Pulmonary artery endothelial cell (primary cell): ENCODE data around the gene SMIM41. TPM values are rescaled to one million over a fixed set of nuclear protein-coding genes. Genes with fewer than 3 reads are reported as not detected.

Experiments used
- DNase-seq: peaks from one replicate; pipeline ENCODE4 v3.0.0-alpha.2; 2011; ENCODE audit warnings: low read depth, low spot score
- total RNA-seq: library from RNA; depleted of rRNA; stranded (reverse); fragments of >200 nt; gene quantifications from 2 replicates; pipeline ENCODE4 v1.2.3, GENCODE V29; 2014

The SMIM41 gene
- total RNA-seq, 1 donor from 2014 or later, result 0.07 TPM

GRCh38 chr12:52050758-52051541 is 28.6 kb upstream of the SMIM41 start, which contains the start of gene NR4A1:
Gene NR4A1 (plus strand): TSS chr12:52051442. CDS start chr12:52054329, 2,887 bp downstream.
- peak; percentile 78 for DNase-seq

DNA sequence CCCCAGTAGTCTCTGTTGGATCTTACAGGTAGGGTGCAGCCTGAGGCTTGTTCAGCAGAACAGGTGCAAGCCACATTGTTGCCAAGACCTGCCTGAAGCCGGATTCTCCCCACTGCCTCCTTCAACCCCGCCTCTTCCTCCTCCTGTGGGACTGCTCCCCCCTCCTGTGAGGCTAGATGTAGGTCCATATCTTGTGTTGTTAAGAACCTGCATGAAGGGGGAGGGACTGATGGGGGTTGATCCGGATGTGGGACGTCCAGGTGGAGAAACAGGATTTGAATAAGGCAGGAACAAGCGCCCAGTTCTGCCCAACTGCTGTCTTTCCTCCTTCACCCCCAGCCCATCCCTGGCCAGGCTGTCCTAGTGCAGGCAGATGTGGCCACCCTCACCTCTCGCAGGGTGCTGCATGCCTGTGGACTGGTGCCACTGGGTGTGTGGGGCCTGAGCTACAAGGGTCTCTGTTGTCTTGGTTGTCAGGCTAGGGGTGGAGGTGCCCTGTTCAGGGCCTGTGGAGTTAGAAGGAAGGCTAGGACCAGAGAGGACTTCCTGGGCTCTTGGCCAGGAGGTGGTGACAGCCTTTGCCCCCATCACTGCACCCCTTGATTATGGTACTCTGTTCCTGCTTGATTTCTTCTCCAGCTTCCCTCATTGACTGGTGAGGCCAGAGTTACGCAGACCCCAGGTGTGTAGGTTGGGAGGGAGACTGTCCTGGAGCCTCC is 26.9 kb upstream of the SMIM41 start:
- DNase-seq, result no peak

GRCh38 chr12:52053536-52054209 is 25.8 kb upstream of the SMIM41 start:
- no peak for DNase-seq

- DNase-seq, result no peak
These were observed 25.2 kb upstream of the SMIM41 start for GRCh38 chr12:52054231-52054832.

DNA sequence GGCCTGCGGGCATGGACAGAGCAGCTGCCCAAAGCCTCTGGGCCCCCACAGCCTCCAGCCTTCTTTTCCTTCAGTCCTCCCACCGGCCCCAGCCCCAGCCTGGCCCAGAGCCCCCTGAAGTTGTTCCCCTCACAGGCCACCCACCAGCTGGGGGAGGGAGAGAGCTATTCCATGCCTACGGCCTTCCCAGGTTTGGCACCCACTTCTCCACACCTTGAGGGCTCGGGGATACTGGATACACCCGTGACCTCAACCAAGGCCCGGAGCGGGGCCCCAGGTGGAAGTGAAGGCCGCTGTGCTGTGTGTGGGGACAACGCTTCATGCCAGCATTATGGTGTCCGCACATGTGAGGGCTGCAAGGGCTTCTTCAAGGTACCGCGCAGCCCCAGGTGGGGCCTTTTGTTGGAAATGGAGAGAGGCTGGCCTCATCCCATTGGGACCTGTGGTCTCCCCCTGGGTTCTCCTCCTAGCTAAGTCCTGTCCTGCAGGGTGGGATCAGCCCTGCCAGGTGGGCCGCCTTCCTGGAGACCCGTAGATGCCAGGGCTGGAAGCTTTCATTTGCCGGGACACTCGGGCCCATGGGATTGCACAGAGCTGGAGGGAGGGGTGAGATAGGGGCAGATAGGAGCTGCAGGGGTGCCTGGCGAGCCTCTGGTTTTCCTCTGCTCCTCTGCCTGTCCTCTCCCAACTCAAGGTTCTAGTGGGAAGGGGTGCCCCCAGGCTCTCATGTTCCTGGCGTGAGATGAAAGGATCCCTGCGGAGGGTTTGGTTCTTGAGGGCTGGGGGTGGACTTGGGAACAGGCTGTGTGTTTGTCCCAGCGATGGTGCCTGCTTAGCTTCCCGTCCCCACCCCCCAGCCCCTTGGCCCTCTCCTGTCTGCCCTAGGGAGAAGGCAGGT is 24.4 kb upstream of the SMIM41 start:
- DNase-seq, result no peak

DNA sequence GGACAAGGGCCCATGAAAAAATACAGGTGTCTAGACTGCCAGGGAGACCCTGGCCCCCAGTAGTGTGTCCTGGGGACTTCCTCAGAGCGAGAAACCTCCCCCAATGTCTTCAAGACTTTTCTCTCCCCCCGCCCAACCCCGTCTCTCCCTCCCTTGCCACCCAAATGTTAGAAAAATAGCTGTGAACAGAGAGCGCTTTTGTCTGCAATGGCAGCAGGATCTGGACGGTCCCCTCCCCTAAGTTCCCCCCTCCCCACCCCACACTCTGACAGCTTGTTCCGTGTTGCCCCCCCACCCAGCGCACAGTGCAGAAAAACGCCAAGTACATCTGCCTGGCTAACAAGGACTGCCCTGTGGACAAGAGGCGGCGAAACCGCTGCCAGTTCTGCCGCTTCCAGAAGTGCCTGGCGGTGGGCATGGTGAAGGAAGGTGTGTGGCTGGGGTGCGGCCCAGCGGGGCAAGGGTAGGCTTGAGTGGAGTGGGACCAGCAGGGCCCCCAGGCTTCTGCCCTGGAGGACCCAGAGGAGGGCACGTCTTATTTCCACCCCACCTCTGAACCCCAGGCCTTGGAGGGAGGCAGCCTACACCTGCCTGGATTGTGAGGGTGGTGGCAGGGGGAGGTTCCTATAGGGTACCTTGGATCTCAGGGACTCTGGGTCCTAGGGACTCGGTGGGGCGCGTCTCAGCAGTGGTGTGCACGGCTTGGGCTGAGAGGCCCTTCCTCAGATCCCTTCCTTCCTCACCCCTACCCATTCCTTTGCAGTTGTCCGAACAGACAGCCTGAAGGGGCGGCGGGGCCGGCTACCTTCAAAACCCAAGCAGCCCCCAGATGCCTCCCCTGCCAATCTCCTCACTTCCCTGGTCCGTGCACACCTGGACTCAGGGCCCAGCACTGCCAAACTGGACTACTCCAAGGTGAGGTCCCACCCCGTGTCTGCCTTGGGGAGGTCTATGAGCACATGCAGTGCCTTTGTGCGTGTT is 23.5 kb upstream of the SMIM41 start:
- no peak for DNase-seq

GRCh38 chr12:52056801-52057637 is 22.5 kb upstream of the SMIM41 start:
- DNase-seq, result no peak

DNA sequence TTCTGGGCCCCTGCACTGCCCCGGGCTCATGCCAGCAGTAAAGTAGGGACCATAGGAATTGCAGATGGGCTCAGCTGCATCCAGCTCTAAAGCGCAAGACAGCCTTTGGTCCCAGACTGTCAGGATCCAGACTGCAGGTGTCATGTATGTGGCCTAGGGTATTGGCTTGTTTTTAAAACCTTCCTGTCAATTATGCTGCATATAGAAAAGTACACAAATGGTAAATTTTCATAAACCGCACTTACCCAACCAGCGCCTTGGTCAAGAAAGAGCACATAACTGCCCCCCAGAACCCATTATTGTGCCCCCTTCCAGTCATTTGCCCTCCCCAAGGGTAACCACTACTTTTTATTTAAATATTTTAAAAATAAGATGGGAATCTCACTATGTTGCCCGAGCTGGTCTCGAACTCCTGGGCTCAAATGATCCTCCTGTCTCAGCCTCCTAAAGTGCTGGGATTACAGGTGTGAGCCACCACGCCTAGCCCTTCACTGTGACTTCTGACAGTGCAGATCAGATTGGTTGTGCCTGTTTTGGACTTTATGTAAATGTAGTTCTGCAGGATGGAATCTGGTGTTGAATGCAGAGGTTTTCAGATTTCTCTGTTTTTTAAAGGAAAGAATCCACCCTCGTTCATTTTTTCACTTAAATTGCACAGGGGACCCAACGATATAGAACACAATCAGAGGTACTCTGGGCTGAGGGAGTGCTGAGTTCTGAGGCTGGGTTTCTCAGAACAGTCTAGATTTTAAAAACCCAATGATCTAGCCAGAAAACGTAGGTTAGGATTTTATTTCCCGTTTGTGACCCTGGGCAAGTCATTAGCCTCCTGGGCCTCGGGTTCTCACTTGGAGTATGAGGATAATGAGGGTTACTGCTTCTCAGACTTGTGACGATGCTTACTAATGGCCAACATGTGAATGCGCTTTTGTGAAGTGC is 21.6 kb upstream of the SMIM41 start:
- no peak for DNase-seq

GRCh38 chr12:52058631-52059361 is 20.7 kb upstream of the SMIM41 start:
- no peak for DNase-seq

GRCh38 chr12:52059582-52060497 is 19.7 kb upstream of the SMIM41 start:
- DNase-seq, result no peak

GRCh38 chr12:52060498-52061177 is 18.9 kb upstream of the SMIM41 start:
- no peak for DNase-seq

GRCh38 chr12:52061470-52062166 is 17.9 kb upstream of the SMIM41 start:
- DNase-seq, result no peak

DNA sequence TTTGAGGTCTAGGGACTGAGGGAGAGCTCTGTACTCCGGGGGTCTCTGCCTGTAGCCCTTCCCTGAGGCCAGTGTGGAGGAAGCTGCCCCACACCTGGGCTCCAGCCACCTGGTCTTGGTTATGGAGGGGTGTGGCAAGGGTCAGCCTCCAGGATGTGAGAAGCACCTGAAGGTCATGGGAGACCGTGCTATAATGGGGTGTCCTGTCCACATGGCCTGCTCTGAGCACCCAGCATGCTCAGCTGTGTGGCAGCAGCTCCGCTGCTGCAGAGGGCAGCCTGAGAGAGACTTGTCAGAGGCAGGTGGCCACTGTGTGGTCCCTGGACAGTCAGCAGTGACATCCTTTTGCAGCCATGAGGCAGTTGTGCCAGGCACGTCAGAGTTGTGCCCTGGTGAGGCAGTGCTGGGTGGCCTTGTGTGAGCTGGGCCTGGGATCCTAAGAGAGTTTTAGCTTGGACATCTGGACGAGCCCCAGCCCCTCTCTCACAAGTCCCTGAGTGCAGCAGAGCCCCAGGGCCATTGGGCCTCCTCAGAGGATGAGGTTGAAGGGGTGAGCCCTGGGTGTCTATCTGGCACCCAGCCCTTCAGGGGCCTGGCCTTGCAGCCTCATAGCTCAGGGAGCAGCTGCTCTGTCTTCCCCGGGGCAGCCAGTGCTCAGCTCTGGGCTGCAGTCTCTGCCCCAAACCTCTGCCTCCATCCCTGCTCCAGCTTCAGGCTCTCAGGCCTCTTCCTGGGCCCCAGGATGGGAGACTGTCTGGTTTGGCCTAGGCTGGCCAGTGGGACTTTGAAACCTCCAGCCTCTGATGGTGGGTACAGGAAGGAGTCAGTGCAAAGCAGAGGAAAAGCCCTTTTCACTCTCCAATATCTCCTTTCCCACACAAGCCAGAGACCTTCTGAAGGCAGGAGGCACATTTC is 17.1 kb upstream of the SMIM41 start:
- DNase-seq, result no peak
